Upper lobe of right lung (tissue), 1 donor: ENCODE data around the gene SCN1B. TPM values are rescaled to one million over a fixed set of nuclear protein-coding genes. Genes with fewer than 3 reads are reported as not detected.
A peak's percentile ranks its signal among the peaks of the same experiment; 100 is the strongest.

ENCODE experiments used
- ATAC-seq: fragments of 200-7000 bp; cut with Tn5 transposase; one replicate; pipeline ENCODE4 v1.9.1; 2020; ENCODE audit warnings: mild to moderate bottlenecking, moderate library complexity
- DNase-seq: peaks from one replicate; pipeline ENCODE4 v3.0.0-alpha.2; 2020
- H3K27ac ChIP-seq: fragments of 200-600 bp; one replicate; pipeline ENCODE4 v1.8.0; 2022
- H3K27me3 ChIP-seq: fragments of 200-600 bp; one replicate; pipeline ENCODE4 v1.8.0; 2022; ENCODE audit warnings: mild to moderate bottlenecking
- H3K36me3 ChIP-seq: fragments of 200-600 bp; one replicate; pipeline ENCODE4 v1.8.0; 2022
- H3K4me1 ChIP-seq: fragments of 200-600 bp; one replicate; pipeline ENCODE4 v1.8.0; 2022
- H3K4me3 ChIP-seq: fragments of 200-600 bp; one replicate; pipeline ENCODE4 v1.8.0; 2022; ENCODE audit warnings: mild to moderate bottlenecking
- H3K9me3 ChIP-seq: fragments of 200-600 bp; one replicate; pipeline ENCODE4 v1.8.0; 2022
- CTCF ChIP-seq: fragments of 200-600 bp; IDR thresholded peaks from one replicate; pipeline ENCODE4 v1.8.0; 2022; ENCODE audit warnings: antibody characterized with exemption
- intact Hi-C: fragments of 100-400 bp; cut with DNase I; formaldehyde crosslinking; loops from one replicate; pipeline ENCODE4 v1.11.0; 2022
- total RNA-seq: library from RNA; stranded (reverse); fragmentation: NEBNext Ultra II Directional; extraction: Animal tissue kit (Norgen Biotek cat#: 25700); gene quantifications from one replicate; pipeline ENCODE4 v1.2.1, GENCODE V29; 2021
- donor health status: DM: no; HTN: yes; CAD: no; lungs with severe emphysema.

SCN1B gene
- total RNA-seq, 1 donor from 2014 or later = 8.7 TPM

- intact Hi-C loops = no loop called here
- Histone ChIP-seq H3K9me3 (no peaks in the 10 kb centered on the region), H3K27ac (peak overlapping the region; percentile 78), H3K4me1 (peaks cover 55% of the 10 kb centered on the region), H3K4me3 (peak overlapping the region; percentile 39), H3K36me3 (no peaks in the 10 kb centered on the region), H3K27me3 (no peaks in the 10 kb centered on the region)
- TF ChIP-seq CTCF = no peak
- ATAC-seq = peak; percentile 81
- DNase-seq = peak; percentile 96
Measured at GRCh38 chr19:35040826-35041547, 10.7 kb downstream of the SCN1B start.

- peak within 1 kb of the TSS; percentile 78 for H3K27ac ChIP-seq
- no peak for TF ChIP-seq CTCF
- H3K9me3 ChIP-seq = no peaks in the 10 kb centered on the region
- H3K27me3 ChIP-seq = no peaks in the 10 kb centered on the region
- H3K36me3 ChIP-seq = no peaks in the 10 kb centered on the region
- intact Hi-C loops = no loop called here
- DNase-seq (peak; percentile 92), ATAC-seq (peak; percentile 77)
- peaks cover 55% of the 10 kb centered on the region for H3K4me1 ChIP-seq
- H3K4me3 ChIP-seq = peak within 1 kb of the TSS; percentile 39
Measured at GRCh38 chr19:35041548-35042055, 11.3 kb downstream of the SCN1B start, which contains the start of gene HPN. Gene HPN, plus strand, starts transcription at chr19:35041721. Its CDS starts 786 bp downstream, at chr19:35042507.

GRCh38 chr19:35042056-35042730 is 11.9 kb downstream of the SCN1B start:
- ATAC-seq (no peak), DNase-seq (no peak)
- peaks cover 55% of the 10 kb centered on the region for H3K4me1 ChIP-seq
- no peaks in the 10 kb centered on the region for H3K27me3 ChIP-seq
- H3K9me3 ChIP-seq = no peaks in the 10 kb centered on the region
- peak overlapping the region; percentile 39 for H3K4me3 ChIP-seq
- peak overlapping the region; percentile 78 for H3K27ac ChIP-seq
- no peak for TF ChIP-seq CTCF
- intact Hi-C loops = no loop called here
- no peaks in the 10 kb centered on the region for H3K36me3 ChIP-seq

GRCh38 chr19:35042954-35043604 is 12.8 kb downstream of the SCN1B start:
- Histone ChIP-seq H3K4me3 (no peak overlapping the region), H3K27me3 (no peaks in the 10 kb centered on the region), H3K27ac (no peak overlapping the region), H3K9me3 (no peaks in the 10 kb centered on the region), H3K36me3 (no peaks in the 10 kb centered on the region), H3K4me1 (peaks cover 50% of the 10 kb centered on the region)
- intact Hi-C loops = no loop called here
- TF ChIP-seq CTCF = no peak
- no peak for ATAC-seq
- no peak for DNase-seq

GRCh38 chr19:35043906-35044305 is 13.6 kb downstream of the SCN1B start:
- no peaks in the 10 kb centered on the region for H3K36me3 ChIP-seq
- H3K4me3 ChIP-seq = no peak overlapping the region
- no peak overlapping the region for H3K27ac ChIP-seq
- H3K27me3 ChIP-seq = no peaks in the 10 kb centered on the region
- peaks cover 43% of the 10 kb centered on the region for H3K4me1 ChIP-seq
- intact Hi-C loops = no loop called here
- no peak for TF ChIP-seq CTCF
- H3K9me3 ChIP-seq = no peaks in the 10 kb centered on the region
- no peak for ATAC-seq
- DNase-seq = no peak
